IMR-90 (cell line): ENCODE results near the gene CBL. TPM values are rescaled to one million over a fixed set of nuclear protein-coding genes. Genes with fewer than 3 reads are reported as not detected.
"Not testable (repeated sequence)": the region's sequence is repeated elsewhere in the genome, so short reads cannot be mapped to it uniquely, and the experiment has no call there.

Experiments used
- ATAC-seq: fragments of 200-7000 bp; cut with Tn5 transposase; 2 replicates; pipeline ENCODE4 v1.9.1; 2020; ENCODE audit warnings: low read depth, mild to moderate bottlenecking, moderate library complexity
- BruUV-seq: library from RNA; stranded (reverse); fragments of 400-500 nt; replicated peaks from 2 replicates; lab custom pipeline; 2021; lab: Mats Ljungman, UMichigan
- CTCF ChIA-PET: fragments of 300-600 bp; formaldehyde crosslinking; extraction: SDS; loops from one replicate; lab custom pipeline; 2021; ENCODE audit warnings: antibody characterized with exemption; lab: Yijun Ruan, JAX
- POLR2A ChIA-PET: fragments of 300-600 bp; sonication (Branson Sonifier 250); formaldehyde crosslinking; loops from one replicate; lab custom pipeline; 2022; ENCODE audit warnings: antibody characterized with exemption; ENCODE audit not compliant: unreplicated experiment; lab: Charles Lee
- DNase-seq: peaks from one replicate; pipeline ENCODE4 v3.0.0; 2013
- H2AFZ ChIP-seq: replicated peaks from 2 replicates; pipeline ENCODE3; 2013; ENCODE audit warnings: low read length, mild to moderate bottlenecking; ENCODE audit not compliant: poor library complexity
- H2AK5ac ChIP-seq: 2 replicates; pipeline ENCODE4 v1.6.1; 2013; ENCODE audit warnings: low read depth, low read length, inconsistent platforms
- H2AK9ac ChIP-seq: replicated peaks from 2 replicates; pipeline ENCODE3; 2013; ENCODE audit warnings: mild to moderate bottlenecking, low read depth, low read length, moderate library complexity; ENCODE audit not compliant: poor library complexity
- H2BK120ac ChIP-seq: 2 replicates; pipeline ENCODE4 v1.6.1; 2013; ENCODE audit warnings: low read depth, low read length, inconsistent platforms
- H2BK15ac ChIP-seq: 3 replicates; pipeline ENCODE4 v1.6.1; 2013; ENCODE audit warnings: low read depth, low read length, inconsistent platforms
- H2BK20ac ChIP-seq: 2 replicates; pipeline ENCODE4 v1.6.1; 2013; ENCODE audit warnings: low read depth, mild to moderate bottlenecking, inconsistent platforms, low read length, moderate library complexity
- H2BK5ac ChIP-seq: 2 replicates; pipeline ENCODE4 v1.6.1; 2013; ENCODE audit warnings: mild to moderate bottlenecking, low read depth, low read length, inconsistent platforms; ENCODE audit not compliant: poor library complexity, severe bottlenecking
- H3K14ac ChIP-seq: replicated peaks from 2 replicates; pipeline ENCODE4 v1.6.1; 2013; ENCODE audit warnings: low read depth, low read length, inconsistent platforms
- H3K18ac ChIP-seq: 2 replicates; pipeline ENCODE4 v1.6.1; 2013; ENCODE audit warnings: low read depth, low read length, control low read depth
- H3K23ac ChIP-seq: 2 replicates; pipeline ENCODE4 v1.6.1; 2013; ENCODE audit warnings: low read depth, low read length, inconsistent platforms
- H3K27ac ChIP-seq: 2 replicates; pipeline ENCODE4 v1.5.1; 2013; ENCODE audit warnings: mild to moderate bottlenecking, control low read depth, low read length; ENCODE audit not compliant: insufficient read depth
- H3K27me3 ChIP-seq: 2 replicates; pipeline ENCODE4 v1.6.1; 2013; ENCODE audit warnings: low read length; ENCODE audit not compliant: control insufficient read depth, insufficient read depth
- H3K36me3 ChIP-seq: 2 replicates; pipeline ENCODE4 v1.6.1; 2013; ENCODE audit warnings: low read length, mixed read lengths; ENCODE audit not compliant: control insufficient read depth, insufficient read depth
- H3K4ac ChIP-seq: 2 replicates; pipeline ENCODE4 v1.6.1; 2013; ENCODE audit warnings: low read depth, low read length, inconsistent platforms
- H3K4me1 ChIP-seq: 2 replicates; pipeline ENCODE4 v1.6.1; 2013; ENCODE audit warnings: low read length, mixed read lengths; ENCODE audit not compliant: control insufficient read depth, insufficient read depth
- H3K4me2 ChIP-seq: 2 replicates; pipeline ENCODE4 v1.6.1; 2013; ENCODE audit warnings: low read depth, mild to moderate bottlenecking, control low read depth, low read length, moderate library complexity
- H3K4me3 ChIP-seq: 2 replicates; pipeline ENCODE4 v1.5.1; 2013; ENCODE audit warnings: low read depth, mild to moderate bottlenecking, control low read depth, low read length, moderate library complexity; ENCODE audit not compliant: insufficient read depth
- H3K56ac ChIP-seq: 2 replicates; pipeline ENCODE4 v1.6.1; 2013; ENCODE audit warnings: low read length, inconsistent platforms; ENCODE audit not compliant: insufficient read depth; ENCODE audit errors: extremely low read depth
- H3K79me1 ChIP-seq, 2 experiments: 2 replicates each; pipeline ENCODE4 v1.6.1; 2013; ENCODE audit warnings: low read length in 2 of 2, inconsistent platforms in 1 of 2, low read depth in 1 of 2
- H3K9ac ChIP-seq: 2 replicates; pipeline ENCODE4 v1.6.1; 2013; ENCODE audit warnings: low read depth, low read length, control low read depth
- H3K9me1 ChIP-seq: 2 replicates; pipeline ENCODE4 v1.6.1; 2013; ENCODE audit warnings: low read length, inconsistent platforms; ENCODE audit not compliant: insufficient read depth
- H3K9me3 ChIP-seq: 2 replicates; pipeline ENCODE4 v1.6.1; 2013; ENCODE audit warnings: low read length; ENCODE audit not compliant: control insufficient read depth, insufficient read depth
- H4K20me1 ChIP-seq: 2 replicates; pipeline ENCODE4 v1.6.1; 2013; ENCODE audit warnings: low read length, inconsistent platforms; ENCODE audit not compliant: insufficient read depth
- H4K5ac ChIP-seq: 2 replicates; pipeline ENCODE4 v1.6.1; 2013; ENCODE audit warnings: mild to moderate bottlenecking, low read depth, low read length, control low read depth
- H4K8ac ChIP-seq, 2 experiments: 2 replicates each; pipeline ENCODE4 v1.6.1; 2013; ENCODE audit warnings: low read depth in 2 of 2, low read length in 2 of 2, control low read depth in 1 of 2, inconsistent platforms in 1 of 2
- H4K91ac ChIP-seq: 2 replicates; pipeline ENCODE4 v1.6.1; 2013; ENCODE audit warnings: low read depth, low read length, inconsistent platforms; ENCODE audit not compliant: insufficient read depth
- WGBS, 2 experiments: methylation state at CpG; one replicate each; pipeline versions ENCODE4 v1.1.5 to v1.1.7; 2013; ENCODE audit warnings: missing lambda C conversion rate in 2 of 2; ENCODE audit not compliant: insufficient read length in 1 of 2; ENCODE audit errors: extremely low coverage in 2 of 2; 5-methylcytosine and 5-hydroxymethylcytosine counted together
- dilution Hi-C: fragments of 300-500 bp; cut with HindIII; formaldehyde crosslinking; loops from one replicate; pipeline ENCODE4 v1.14.3; 2018; ENCODE audit warnings: low sequenced_read_pairs; ENCODE audit not compliant: unreplicated experiment
- in situ Hi-C: fragments of 300-500 bp; cut with MboI; formaldehyde crosslinking; loops from 3 replicates; pipeline ENCODE4 v1.14.3; 2019; ENCODE audit warnings: low sequenced_read_pairs, inconsistent platforms, mixed read lengths
- intact Hi-C: fragments of 100-400 bp; cut with micrococcal nuclease; formaldehyde crosslinking; loops from 2 replicates; pipeline ENCODE4 v1.10.0; 2022
- polyA plus RNA-seq, 3 experiments: library from polyadenylated mRNA; depleted of rRNA; stranded (reverse); fragments of >200 nt; gene quantifications; 2 replicates each; pipeline ENCODE4 v1.2.3, GENCODE V29; 2012; ENCODE audit warnings: low replicate concordance in 1 of 3
- total RNA-seq: library from RNA; depleted of rRNA; stranded (reverse); fragments of >200 nt; gene quantifications from 2 replicates; pipeline ENCODE4 v1.2.3, GENCODE V29; 2012

CBL gene
- total and polyA plus RNA-seq, 2 of the 4 experiments (the other 2 are of a cell fraction), result 6.1 to 11.8 TPM

- H2AK9ac ChIP-seq, H2BK5ac ChIP-seq, H3K18ac ChIP-seq, H4K5ac ChIP-seq, H3K4ac ChIP-seq, H3K79me1 ChIP-seq, H3K56ac ChIP-seq, H3K4me2 ChIP-seq, H2AK5ac ChIP-seq, H3K9me3 ChIP-seq, intact Hi-C loops, H3K14ac ChIP-seq, H3K36me3 ChIP-seq, BruUV-seq, H4K8ac ChIP-seq, H3K27ac ChIP-seq, H2AFZ ChIP-seq, ATAC-seq, H2BK120ac ChIP-seq, H3K4me3 ChIP-seq, H2BK15ac ChIP-seq, DNase-seq, H3K4me1 ChIP-seq, CTCF ChIA-PET, H4K20me1 ChIP-seq, in situ Hi-C loops, H2BK20ac ChIP-seq, dilution Hi-C loops, H3K9ac ChIP-seq, H3K9me1 ChIP-seq, H3K23ac ChIP-seq, H4K91ac ChIP-seq: not testable (repeated sequence)
- peaks cover 27% of the 10 kb centered on the region for H3K27me3 ChIP-seq
- POLR2A ChIA-PET, result interaction anchor here (1.1 kb wide), 1 partner anchor 13 kb away, joined by 4 read pairs; no protein-coding TSS in a partner anchor
- WGBS, 2 experiments, result 72% methylated on average over 5 of the region's 14 CpGs; no CpG with 5 or more reads in 1 of the 2 experiments
Measured at GRCh38 chr11:119191265-119191664, 14.9 kb upstream of the CBL start.
